Mesendoderm (in vitro differentiated cells): ENCODE results near the gene CDCP1.
"Not testable (repeated sequence)": the region's sequence is repeated elsewhere in the genome, so short reads cannot be mapped to it uniquely, and the experiment has no call there.

Experiments
- DNase-seq: peaks from one replicate; pipeline ENCODE4 v3.0.0; 2013
- H2AK5ac ChIP-seq: 2 replicates; pipeline ENCODE4 v1.6.1; 2013; ENCODE audit warnings: low read length, inconsistent platforms
- H2BK120ac ChIP-seq: 2 replicates; pipeline ENCODE4 v1.6.1; 2013; ENCODE audit warnings: low read depth, mild to moderate bottlenecking, low read length, moderate library complexity, mixed read lengths
- H2BK15ac ChIP-seq: replicated peaks from 2 replicates; pipeline ENCODE4 v1.6.1; 2013; ENCODE audit warnings: low read depth, mild to moderate bottlenecking, moderate library complexity
- H2BK5ac ChIP-seq: 2 replicates; pipeline ENCODE4 v1.6.1; 2013; ENCODE audit warnings: low read length, inconsistent platforms
- H3K18ac ChIP-seq: 2 replicates; pipeline ENCODE4 v1.6.1; 2013; ENCODE audit warnings: mild to moderate bottlenecking, low read length, mixed read lengths
- H3K23ac ChIP-seq: one replicate; pipeline ENCODE4 v1.6.1; 2013; ENCODE audit warnings: low read length
- H3K27ac ChIP-seq: 2 replicates; pipeline ENCODE4 v1.5.1; 2013; ENCODE audit warnings: low read depth, mild to moderate bottlenecking, inconsistent platforms, low read length, moderate library complexity
- H3K27me3 ChIP-seq: 2 replicates; pipeline ENCODE4 v1.6.1; 2013; ENCODE audit warnings: low read length, control low read depth, mild to moderate bottlenecking, inconsistent platforms; ENCODE audit not compliant: insufficient read depth, poor library complexity
- H3K36me3 ChIP-seq: 2 replicates; pipeline ENCODE4 v1.6.1; 2013; ENCODE audit warnings: low read length, inconsistent platforms; ENCODE audit not compliant: control insufficient read depth, insufficient read depth
- H3K4ac ChIP-seq: one replicate; pipeline ENCODE4 v1.6.1; 2013; ENCODE audit warnings: low read depth, mild to moderate bottlenecking, low read length, moderate library complexity
- H3K4me1 ChIP-seq: 2 replicates; pipeline ENCODE4 v1.6.1; 2013; ENCODE audit warnings: low read depth, low read length, inconsistent platforms; ENCODE audit not compliant: control insufficient read depth
- H3K4me2 ChIP-seq: 2 replicates; pipeline ENCODE4 v1.6.1; 2013; ENCODE audit warnings: low read length
- H3K4me3 ChIP-seq: 2 replicates; pipeline ENCODE4 v1.5.1; 2013; ENCODE audit warnings: mild to moderate bottlenecking, low read length
- H3K56ac ChIP-seq: one replicate; pipeline ENCODE4 v1.6.1; 2013; ENCODE audit warnings: low read length
- H3K79me1 ChIP-seq: 2 replicates; pipeline ENCODE4 v1.6.1; 2013; ENCODE audit warnings: low read length, inconsistent platforms
- H3K79me2 ChIP-seq: 2 replicates; pipeline ENCODE4 v1.6.1; 2013; ENCODE audit warnings: mild to moderate bottlenecking, low read length; ENCODE audit not compliant: control insufficient read depth, insufficient read depth
- H3K9ac ChIP-seq: 2 replicates; pipeline ENCODE4 v1.6.1; 2013; ENCODE audit warnings: low read length, inconsistent platforms
- H4K5ac ChIP-seq: one replicate; pipeline ENCODE4 v1.6.1; 2013; ENCODE audit warnings: low read length
- H4K8ac ChIP-seq: one replicate; pipeline ENCODE4 v1.6.1; 2013; ENCODE audit warnings: low read depth, mild to moderate bottlenecking, control low read depth, low read length, moderate library complexity
- WGBS: extraction: QIAGEN DNeasy Blood & Tissue Kit; methylation state at CpG from one replicate; pipeline ENCODE4 v1.1.7; 2013; ENCODE audit warnings: low lambda C conversion rate, missing lambda C conversion rate; ENCODE audit not compliant: insufficient coverage; ENCODE audit errors: extremely low coverage; 5-methylcytosine and 5-hydroxymethylcytosine counted together

CDCP1 gene

DNA sequence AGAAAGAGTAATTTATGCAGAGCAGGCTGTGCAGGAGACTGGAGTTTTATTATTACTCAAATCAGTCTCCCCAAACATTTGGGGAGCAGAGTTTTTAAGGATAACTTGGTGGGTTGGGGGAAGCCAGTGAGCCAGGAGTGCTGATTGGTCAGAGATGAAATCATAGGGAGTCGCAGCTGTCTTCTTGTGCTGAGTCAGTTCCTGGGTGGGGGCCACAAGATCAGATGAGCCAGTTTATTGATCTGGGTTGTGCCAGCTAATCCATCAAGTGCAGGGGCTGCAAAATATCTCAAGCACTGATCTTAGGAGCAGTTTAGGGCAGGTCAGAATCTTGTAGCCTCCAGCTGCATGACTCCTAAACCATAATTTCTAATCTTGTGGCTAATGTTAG lies 92.4 kb downstream of the CDCP1 start:
- not testable (repeated sequence) for H3K27ac ChIP-seq, H3K9ac ChIP-seq, DNase-seq, H3K56ac ChIP-seq, H2BK5ac ChIP-seq, H3K27me3 ChIP-seq, H3K4me3 ChIP-seq, H3K4me2 ChIP-seq, H2BK120ac ChIP-seq, H3K23ac ChIP-seq, H3K79me2 ChIP-seq, H4K8ac ChIP-seq, H4K5ac ChIP-seq, H2BK15ac ChIP-seq, H2AK5ac ChIP-seq, H3K4ac ChIP-seq, H3K18ac ChIP-seq, H3K36me3 ChIP-seq, H3K79me1 ChIP-seq
- no CpG with 5 or more reads among the region's 1 CpG for WGBS
- H3K4me1 ChIP-seq: peaks cover 13% of the 10 kb centered on the region

DNA sequence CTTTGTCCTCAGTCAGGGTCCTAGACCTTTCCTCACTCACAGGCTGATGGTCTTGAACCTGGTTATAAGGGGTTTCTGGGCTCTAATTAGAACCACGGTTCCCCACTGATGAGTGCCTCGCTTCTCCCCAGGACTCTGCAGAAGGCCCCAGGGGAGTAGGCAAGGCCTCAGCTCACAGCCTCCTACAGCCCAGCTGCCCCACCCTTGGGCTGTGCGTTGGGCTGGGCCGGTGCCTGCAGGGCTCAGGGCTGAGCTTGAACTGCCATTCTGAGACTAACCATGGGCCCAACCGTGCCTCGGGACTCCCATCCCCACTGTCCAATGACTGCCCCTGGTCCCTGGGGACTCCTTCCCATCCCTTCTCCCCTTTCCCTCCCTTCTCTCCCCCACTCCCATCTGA lies 94.5 kb downstream of the CDCP1 start:
- Histone ChIP-seq H4K8ac (no peak overlapping the region), H2BK5ac (no peak overlapping the region), H2AK5ac (no peak overlapping the region), H3K79me2 (no peaks in the 10 kb centered on the region), H3K27ac (no peak overlapping the region), H3K79me1 (no peaks in the 10 kb centered on the region), H3K56ac (no peak overlapping the region), H3K18ac (no peak overlapping the region), H3K4me1 (peaks cover 8% of the 10 kb centered on the region), H4K5ac (no peak overlapping the region), H3K36me3 (no peaks in the 10 kb centered on the region), H2BK120ac (no peak overlapping the region), H3K27me3 (no peaks in the 10 kb centered on the region), H2BK15ac (no peak overlapping the region), H3K4me2 (no peak overlapping the region), H3K4ac (no peak overlapping the region), H3K4me3 (no peak overlapping the region), H3K23ac (no peak overlapping the region), H3K9ac (no peak overlapping the region)
- no peak for DNase-seq
- WGBS: no CpG with 5 or more reads among the region's 6 CpGs

DNA sequence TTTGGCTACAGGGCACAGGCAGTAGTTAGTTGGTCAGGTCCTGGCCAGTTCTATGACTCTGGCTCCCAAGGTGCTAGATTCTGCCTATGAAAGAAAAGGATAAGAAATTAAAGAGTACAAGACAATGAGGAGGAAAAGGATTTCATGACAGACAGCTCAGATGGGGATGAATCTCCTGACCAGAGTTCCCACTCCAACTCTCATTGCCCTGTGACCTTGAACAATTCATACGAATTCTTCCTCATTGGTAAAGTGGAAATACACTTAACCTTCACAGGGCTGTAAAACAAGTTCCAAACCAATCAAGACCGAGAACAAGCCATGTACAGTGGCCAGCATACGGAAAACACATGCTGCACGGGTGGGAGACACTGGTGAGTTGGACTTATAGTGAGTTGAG lies 96.4 kb downstream of the CDCP1 start:
- no peak overlapping the region for H3K27ac ChIP-seq
- no peak overlapping the region for H2BK15ac ChIP-seq
- no peak overlapping the region for H2BK120ac ChIP-seq
- H3K9ac ChIP-seq: no peak overlapping the region
- H4K8ac ChIP-seq: no peak overlapping the region
- H3K4ac ChIP-seq: no peak overlapping the region
- no peak overlapping the region for H2AK5ac ChIP-seq
- no peaks in the 10 kb centered on the region for H3K4me1 ChIP-seq
- H3K36me3 ChIP-seq: no peaks in the 10 kb centered on the region
- no peak overlapping the region for H3K18ac ChIP-seq
- H3K4me2 ChIP-seq: no peak overlapping the region
- DNase-seq: no peak
- no peak overlapping the region for H3K56ac ChIP-seq
- no peak overlapping the region for H3K23ac ChIP-seq
- H3K79me1 ChIP-seq: no peaks in the 10 kb centered on the region
- H4K5ac ChIP-seq: no peak overlapping the region
- H3K4me3 ChIP-seq: no peak overlapping the region
- H3K27me3 ChIP-seq: no peaks in the 10 kb centered on the region
- WGBS: no CpG with 5 or more reads among the region's 4 CpGs
- no peaks in the 10 kb centered on the region for H3K79me2 ChIP-seq
- H2BK5ac ChIP-seq: no peak overlapping the region

DNA sequence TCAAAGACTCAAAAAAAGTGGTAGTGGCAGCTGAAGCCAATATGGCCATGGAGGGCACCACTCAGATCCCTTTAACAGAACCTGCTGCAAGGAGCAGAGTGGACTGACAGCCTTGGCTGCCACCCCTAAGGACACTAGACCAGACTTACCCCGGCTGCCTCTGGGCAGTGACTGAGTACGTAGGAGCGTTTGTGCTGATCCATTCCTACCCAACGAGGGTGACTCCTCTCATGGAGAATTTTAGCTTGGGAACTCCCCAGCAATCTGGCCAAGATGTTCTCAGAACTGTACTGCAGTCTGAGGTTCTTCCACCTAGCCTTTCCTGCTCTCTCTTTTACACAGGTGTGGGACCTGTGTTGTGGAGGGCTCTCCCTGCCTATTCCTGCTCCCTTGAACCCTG lies 97.9 kb downstream of the CDCP1 start:
- Histone ChIP-seq H3K4me2 (no peak overlapping the region), H3K4ac (no peak overlapping the region), H3K27ac (no peak overlapping the region), H4K5ac (no peak overlapping the region), H2BK15ac (no peak overlapping the region), H3K27me3 (no peaks in the 10 kb centered on the region), H3K79me2 (no peaks in the 10 kb centered on the region), H2BK5ac (no peak overlapping the region), H3K23ac (no peak overlapping the region), H3K79me1 (no peaks in the 10 kb centered on the region), H4K8ac (no peak overlapping the region), H3K4me3 (no peak overlapping the region), H3K9ac (no peak overlapping the region), H3K4me1 (peaks cover 1% of the 10 kb centered on the region), H3K18ac (no peak overlapping the region), H2BK120ac (no peak overlapping the region), H3K56ac (no peak overlapping the region), H3K36me3 (no peaks in the 10 kb centered on the region), H2AK5ac (no peak overlapping the region)
- DNase-seq: no peak
- no CpG with 5 or more reads among the region's 4 CpGs for WGBS

DNA sequence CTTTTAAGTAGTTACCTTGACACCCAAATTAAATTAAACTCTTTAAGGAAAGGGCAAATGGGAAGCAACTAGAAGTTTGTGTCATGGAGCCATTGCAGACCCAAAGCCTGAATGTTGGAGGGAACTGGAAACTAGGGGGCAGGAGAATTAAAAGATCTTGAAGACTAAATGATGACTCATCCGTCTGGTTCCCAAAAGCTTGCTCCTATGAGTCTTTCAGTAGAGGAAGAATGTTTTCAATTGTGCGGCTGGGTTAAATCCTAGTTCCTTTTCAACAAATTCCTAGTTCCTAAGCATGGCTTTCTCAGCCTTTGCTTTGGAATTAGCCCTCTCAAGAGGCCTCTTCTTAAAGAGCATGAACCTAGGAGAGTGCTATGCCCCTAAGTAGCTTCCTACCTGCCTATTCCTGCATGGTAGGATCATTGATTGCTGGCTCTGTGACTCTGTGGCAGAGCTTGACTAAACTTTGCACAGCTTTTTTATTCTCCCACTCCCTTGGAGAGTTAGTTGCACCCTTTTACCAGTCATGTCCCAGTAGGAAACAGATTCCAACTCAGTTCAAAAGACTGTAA lies 102.4 kb downstream of the CDCP1 start:
- Histone ChIP-seq H2BK120ac (no peak overlapping the region), H3K18ac (no peak overlapping the region), H4K5ac (no peak overlapping the region), H3K36me3 (no peaks in the 10 kb centered on the region), H3K4me1 (peaks cover 1% of the 10 kb centered on the region), H2AK5ac (peak overlapping the region; percentile 46), H3K27me3 (no peaks in the 10 kb centered on the region), H3K4me3 (no peak overlapping the region), H3K23ac (peak overlapping the region; percentile 50), H4K8ac (no peak overlapping the region), H3K79me2 (no peaks in the 10 kb centered on the region), H3K9ac (no peak overlapping the region), H3K4ac (no peak overlapping the region), H2BK5ac (no peak overlapping the region), H3K27ac (no peak overlapping the region), H3K56ac (peak overlapping the region; percentile 15), H2BK15ac (no peak overlapping the region), H3K79me1 (no peaks in the 10 kb centered on the region), H3K4me2 (no peak overlapping the region)
- no CpG with 5 or more reads among the region's 2 CpGs for WGBS
- DNase-seq: peak; percentile 73

DNA sequence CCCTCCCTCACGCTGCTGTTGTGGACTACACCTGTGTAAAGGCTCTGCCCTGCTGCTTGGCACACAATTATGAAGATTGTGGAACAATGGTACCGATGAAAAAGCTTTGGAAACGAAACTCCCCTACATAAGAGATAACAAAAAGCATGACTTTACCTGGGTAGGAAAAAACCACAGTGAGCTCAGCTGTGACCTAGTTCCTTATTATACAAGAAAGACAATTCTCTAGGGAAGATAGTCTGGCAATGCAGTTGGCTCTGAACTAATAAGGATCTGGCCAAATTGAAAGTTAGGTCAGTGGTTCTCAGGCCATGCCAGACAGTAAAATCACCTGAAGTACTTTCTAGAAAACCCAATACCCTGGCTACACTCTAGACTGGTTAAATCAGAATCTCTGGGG lies 104.0 kb downstream of the CDCP1 start:
- H3K4me2 ChIP-seq: no peak overlapping the region
- DNase-seq: no peak
- H4K8ac ChIP-seq: no peak overlapping the region

More for the DNA sequence above, 104.0 kb downstream of the CDCP1 start:
- Histone ChIP-seq H2BK120ac (no peak overlapping the region), H3K4ac (no peak overlapping the region), H3K79me2 (no peaks in the 10 kb centered on the region), H3K18ac (no peak overlapping the region), H3K9ac (no peak overlapping the region), H3K4me3 (no peak overlapping the region), H3K56ac (no peak overlapping the region), H2BK5ac (no peak overlapping the region), H3K36me3 (no peaks in the 10 kb centered on the region), H4K5ac (no peak overlapping the region), H3K27me3 (peaks cover under 1% of the 10 kb centered on the region), H3K4me1 (peaks cover 1% of the 10 kb centered on the region), H3K79me1 (no peaks in the 10 kb centered on the region), H3K23ac (no peak overlapping the region), H2AK5ac (no peak overlapping the region), H2BK15ac (no peak overlapping the region), H3K27ac (no peak overlapping the region)
- WGBS: no CpG with 5 or more reads among the region's 3 CpGs
